SK-MEL-5 (cell line): Measurements from ENCODE around the gene SPRYD4. TPM values are rescaled to one million over a fixed set of nuclear protein-coding genes. Genes with fewer than 3 reads are reported as not detected.
"Not testable (repeated sequence)": the region's sequence is repeated elsewhere in the genome, so short reads cannot be mapped to it uniquely, and the experiment has no call there.

Experiments used
- DNase-seq: peaks from one replicate; pipeline ENCODE4 v3.0.0-alpha.2; 2016; ENCODE audit warnings: low read depth, low spot score
- in situ Hi-C: cut with HindIII; loops from 2 replicates; pipeline ENCODE4 v1.10.0; 2016; ENCODE audit warnings: low sequenced_read_pairs, high pct_unique_total_duplicates, low pct_unique_long_range_greater_than_20kb
- total RNA-seq: library from RNA; depleted of rRNA; stranded (reverse); fragments of >200 nt; shearing (Covaris generic); gene quantifications from 2 replicates; pipeline ENCODE4 v1.2.3, GENCODE V29; 2014

Gene SPRYD4
- total RNA-seq, 1 experiment from 2014 or later = 4.5 TPM

DNA sequence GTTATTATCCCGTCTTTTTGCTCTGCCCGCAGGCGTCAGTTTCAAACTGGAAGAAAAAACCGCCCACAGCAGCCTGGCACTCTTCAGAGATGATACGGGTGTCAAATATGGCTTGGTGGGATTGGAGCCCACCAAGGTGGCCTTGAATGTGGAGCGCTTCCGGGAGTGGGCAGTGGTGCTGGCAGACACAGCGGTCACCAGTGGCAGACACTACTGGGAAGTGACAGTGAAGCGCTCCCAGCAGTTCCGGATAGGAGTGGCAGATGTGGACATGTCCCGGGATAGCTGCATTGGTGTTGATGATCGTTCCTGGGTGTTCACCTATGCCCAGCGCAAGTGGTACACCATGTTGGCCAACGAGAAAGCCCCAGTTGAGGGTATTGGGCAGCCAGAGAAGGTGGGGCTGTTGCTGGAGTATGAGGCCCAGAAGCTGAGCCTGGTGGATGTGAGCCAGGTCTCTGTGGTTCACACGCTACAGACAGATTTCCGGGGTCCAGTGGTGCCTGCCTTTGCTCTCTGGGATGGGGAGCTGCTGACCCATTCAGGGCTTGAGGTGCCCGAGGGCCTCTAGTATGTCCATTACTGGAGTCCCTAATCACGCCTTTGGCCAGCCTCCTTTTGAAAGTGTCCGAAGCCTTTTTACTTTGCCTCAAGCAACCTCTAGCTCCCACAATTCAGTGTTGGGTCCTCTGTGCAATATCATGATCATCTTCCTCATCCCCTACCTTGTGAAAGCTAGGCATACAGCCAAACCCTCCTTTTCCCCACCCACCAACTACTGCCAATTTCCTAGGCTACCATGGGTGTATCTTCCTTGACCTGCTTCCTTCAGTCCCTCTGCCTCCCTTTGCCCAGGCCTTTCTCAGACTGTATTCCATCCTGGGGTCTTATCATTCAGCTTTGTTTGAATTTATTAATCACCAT is 891 bp downstream of the SPRYD4 start:
- DNase-seq = no peak
- in situ Hi-C loops = no loop called here

DNA sequence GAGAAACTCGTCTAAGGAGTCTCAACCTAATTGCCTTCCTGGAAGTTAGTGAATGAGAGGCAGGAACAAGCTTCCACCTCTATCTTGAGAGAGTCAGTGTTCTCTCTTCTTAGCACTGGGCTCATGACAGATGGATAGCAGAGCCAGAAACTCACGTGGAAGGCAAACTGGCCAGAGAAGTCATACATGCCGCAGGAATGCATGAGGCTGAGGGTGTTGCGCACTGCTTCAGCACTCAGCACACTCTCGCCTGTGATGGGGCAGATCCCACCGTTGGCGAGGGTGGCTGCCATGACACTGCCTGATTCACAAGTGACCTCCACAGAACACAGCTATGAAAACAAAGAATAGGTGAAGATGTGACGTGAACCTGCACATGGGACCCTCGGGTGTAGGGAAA is 6.0 kb downstream of the SPRYD4 start:
- in situ Hi-C loops = no loop called here
- no peak for DNase-seq

- in situ Hi-C loops = no loop called here
Measured at GRCh38 chr12:56476143-56476542, 7.8 kb downstream of the SPRYD4 start.

DNA sequence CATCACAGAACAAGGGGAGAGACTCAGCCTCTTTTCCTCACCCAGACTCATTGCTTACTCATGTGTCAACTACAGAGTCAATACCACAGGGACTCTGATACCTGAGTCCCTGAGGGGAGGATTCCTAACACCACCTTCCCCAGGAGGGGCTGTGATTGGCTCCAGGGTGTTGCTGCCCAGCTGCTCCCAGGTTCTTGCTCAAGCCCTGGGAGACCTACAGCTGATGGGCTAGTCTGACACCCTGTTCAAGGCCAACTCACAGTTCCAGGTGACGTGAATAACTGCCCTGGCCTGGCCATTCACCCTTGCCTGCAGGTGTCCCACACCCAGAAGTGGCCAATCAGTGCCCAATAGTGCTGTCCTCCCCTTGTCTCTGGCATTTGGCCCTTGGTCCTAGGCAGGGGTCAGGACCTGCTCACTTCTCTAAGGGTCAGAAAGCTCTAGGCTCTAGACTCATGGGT is 8.6 kb downstream of the SPRYD4 start:
- in situ Hi-C loops = no loop called here
- no peak for DNase-seq

More at GRCh38 chr12:56476143-56476542, 7.8 kb downstream of the SPRYD4 start:
- no peak for DNase-seq

DNA sequence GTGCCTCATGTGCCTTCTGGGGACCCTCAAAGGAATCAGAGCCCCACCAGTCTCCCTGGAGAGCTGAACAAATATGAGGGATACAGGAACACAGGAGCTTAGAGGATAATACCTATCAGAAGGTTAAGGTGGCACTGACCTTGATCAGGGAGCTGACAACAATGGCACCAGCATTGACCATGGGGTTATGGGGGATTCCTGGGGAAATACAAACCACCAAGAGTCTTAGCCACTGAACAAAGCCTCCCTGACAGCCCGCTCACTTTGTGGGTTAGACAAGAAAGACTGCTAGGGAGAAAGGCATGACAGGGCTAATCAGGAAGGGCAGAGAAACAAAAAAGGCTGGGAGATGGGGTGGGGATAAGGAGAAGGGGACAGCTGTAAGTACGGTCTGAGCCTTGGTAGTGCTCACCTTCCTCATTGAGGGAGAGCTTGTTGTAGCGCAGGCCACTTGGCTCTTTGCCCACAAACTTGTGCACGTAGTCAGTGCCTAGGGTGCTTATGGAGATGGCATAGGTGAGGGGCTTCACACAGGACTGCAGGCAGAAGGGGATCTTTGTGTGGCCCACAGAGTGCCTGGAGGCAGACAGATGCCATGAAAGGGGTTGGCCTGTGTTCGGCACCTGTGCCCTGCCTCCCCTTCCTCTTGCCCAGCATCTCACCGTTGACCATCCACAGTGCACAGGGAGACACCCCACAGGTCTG is 9.3 kb downstream of the SPRYD4 start:
- no peak for DNase-seq
- in situ Hi-C loops = no loop called here

DNA sequence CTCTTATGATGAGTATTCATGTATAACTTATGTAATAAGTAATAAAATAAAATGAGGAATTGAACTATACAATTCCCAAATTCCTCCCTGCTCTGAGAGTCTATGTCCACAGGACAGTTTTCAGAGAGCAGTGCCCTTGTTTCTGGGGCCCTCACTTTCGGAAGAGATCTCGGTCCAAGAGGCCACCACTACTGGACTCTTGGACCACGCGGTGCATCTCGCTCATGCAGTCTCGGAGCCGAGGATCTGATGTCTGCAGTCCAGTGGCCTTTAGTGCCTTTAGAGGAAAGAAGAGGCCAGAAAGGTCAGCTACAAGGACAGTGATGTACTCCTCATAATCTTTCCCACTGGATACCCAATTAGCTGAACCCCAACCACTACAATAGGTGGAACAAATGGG is 11.2 kb downstream of the SPRYD4 start:
- in situ Hi-C loops = no loop called here
- DNase-seq = no peak

DNA sequence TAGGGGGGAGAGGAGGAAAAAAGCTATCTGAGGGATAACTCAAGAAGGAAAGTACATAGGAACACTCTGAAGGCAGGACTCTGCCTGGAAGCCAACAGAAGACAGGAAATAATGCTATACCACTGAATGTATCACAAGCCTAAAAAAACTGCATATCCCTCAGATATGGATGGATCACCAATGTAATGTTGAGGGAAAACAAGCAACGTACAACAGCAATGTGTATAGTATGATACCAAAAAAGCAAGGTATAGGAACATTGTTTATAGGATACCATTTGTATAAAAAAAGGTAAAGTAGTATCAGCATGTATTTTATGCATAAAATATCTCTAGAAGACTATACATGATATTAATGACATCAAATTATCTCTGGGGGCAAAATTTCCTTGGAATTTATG is 16.2 kb downstream of the SPRYD4 start:
- no peak for DNase-seq
- in situ Hi-C loops = no loop called here

- in situ Hi-C loops = no loop called here
- DNase-seq = no peak
Measured at GRCh38 chr12:56486694-56487093, 18.3 kb downstream of the SPRYD4 start.

GRCh38 chr12:56487448-56488040 is 19.2 kb downstream of the SPRYD4 start:
- in situ Hi-C loops = no loop called here
- DNase-seq = no peak

- DNase-seq = no peak
- in situ Hi-C loops = no loop called here
Measured at GRCh38 chr12:56488041-56488955, 19.9 kb downstream of the SPRYD4 start, which contains the start of gene GLS2. Gene GLS2 (minus strand): TSS chr12:56488161. CDS start chr12:56488118, 43 bp downstream.

DNA sequence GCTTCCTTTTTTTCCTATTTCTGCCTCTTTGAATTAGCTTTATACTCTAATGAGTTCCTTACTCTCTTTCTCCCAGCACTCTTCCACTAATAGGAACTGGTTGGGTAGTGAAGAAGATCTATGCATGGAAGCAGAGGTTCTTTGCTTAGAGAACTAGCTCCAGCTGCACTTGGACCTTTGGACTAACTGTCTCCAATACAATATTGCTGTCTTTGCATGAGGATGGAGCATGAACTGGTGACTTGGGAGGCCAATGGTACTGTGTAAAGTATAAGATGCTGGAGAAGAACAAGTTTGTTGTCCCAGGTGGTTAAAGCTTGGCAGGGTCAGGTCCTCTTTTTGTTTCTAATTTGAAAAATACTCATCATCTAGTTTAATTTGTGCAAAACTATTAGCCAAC is 22.0 kb downstream of the SPRYD4 start:
- in situ Hi-C loops = no loop called here
- DNase-seq = no peak

DNA sequence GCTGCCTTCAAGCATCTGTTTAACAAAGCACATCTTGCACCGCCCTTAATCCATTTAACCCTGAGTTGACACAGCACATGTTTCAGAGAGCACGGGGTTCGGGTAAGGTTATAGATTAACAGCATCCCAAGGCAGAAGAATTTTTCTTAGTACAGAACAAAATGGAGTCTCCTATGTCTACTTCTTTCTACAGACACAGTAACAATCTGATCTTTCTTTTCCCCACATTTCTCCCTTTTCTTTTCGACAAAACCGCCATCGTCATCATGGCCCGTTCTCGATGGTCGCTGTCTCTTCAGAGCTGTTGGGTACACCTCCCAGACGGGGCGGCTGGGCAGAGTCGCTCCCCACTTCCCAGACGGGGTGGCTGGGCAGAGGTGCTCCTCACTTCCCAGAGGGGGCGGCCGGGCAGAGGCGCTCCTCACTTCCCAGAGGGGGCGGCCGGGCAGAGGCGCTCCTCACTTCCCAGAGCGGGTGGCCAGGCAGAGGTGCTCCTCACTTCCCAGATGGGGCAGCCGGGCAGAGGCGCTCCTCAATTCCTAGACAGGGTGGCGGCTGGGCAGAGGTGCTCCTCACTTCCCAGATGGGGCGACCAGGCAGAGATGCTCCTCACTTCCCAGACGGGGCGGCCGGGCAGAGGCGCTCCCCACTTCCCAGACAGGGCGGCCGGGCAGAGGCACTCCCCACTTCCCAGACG is 25.2 kb downstream of the SPRYD4 start:
- DNase-seq, in situ Hi-C loops: not testable (repeated sequence)

DNA sequence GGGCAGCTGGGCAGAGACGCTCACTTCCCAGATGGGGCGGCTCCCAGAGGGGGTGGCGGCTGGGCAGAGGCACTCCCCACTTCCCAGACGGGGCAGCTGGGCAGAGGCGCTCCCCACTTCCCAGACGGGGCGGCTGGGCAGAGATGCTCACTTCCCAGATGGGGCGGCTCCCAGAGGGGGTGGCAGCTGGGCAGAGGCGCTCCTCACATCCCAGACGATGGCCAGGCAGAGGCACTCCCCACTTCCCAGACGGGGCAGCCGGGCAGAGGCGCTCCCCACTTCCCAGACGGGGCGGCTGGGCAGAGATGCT is 25.7 kb downstream of the SPRYD4 start:
- DNase-seq, in situ Hi-C loops: not testable (repeated sequence)

- DNase-seq, in situ Hi-C loops: not testable (repeated sequence)
Measured at GRCh38 chr12:56494481-56494880, 26.1 kb downstream of the SPRYD4 start.

DNA sequence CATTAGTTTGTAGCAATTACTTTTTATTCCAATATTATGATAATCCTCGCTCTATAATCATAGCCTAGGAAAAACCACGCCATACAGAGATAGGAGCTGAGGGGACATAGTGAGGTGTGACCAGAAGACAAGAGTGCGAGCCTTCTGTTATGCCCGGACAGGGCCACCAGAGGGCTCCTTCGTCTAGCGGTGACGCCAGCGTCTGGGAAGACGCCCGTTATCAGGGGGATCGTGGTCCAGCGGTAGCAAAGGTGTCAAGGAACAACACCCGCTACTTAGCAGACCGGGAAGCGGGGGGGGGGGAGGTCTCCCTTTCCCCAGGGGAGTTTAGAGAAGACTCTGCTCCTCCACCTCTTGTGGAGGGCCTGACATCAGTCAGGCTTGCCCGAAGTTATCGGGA is 28.3 kb downstream of the SPRYD4 start:
- in situ Hi-C loops = not testable (repeated sequence)
- peak; percentile 36 for DNase-seq

DNA sequence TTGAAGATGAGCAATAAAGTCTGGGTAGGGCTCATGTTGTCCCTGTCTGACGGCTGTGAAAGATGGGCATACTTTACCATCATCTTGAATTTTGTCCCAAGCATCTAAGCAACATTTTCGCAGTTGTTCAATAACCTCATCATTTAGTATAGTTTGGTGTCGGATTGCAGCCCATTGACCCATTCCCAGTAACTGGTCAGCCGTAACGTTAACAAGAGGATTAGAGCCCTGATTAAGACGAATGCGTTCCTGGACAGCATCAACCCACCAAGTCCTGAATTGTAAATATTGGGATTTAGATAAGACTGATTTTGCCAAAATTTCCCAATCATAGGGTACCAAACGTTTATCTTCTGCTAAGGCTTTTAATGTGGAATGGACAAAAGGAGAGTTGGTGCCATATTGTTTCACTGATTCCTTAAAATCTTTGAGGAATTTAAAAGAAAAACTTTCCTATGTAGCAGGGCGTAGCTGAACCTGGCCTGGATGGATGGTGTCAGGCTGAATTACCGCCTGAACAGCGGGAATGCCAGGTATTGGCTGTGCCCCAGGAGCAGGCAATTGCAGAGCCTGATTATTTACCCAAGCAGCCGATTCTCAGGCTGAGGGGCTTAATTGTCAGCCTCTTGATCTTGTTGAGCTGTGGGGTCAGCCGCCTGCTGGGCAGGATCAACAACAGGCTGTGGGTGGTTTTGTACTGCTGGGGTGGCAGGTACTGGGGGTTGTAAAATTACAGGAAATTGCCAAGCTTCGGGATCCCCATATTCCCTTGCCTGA is 29.9 kb downstream of the SPRYD4 start:
- in situ Hi-C loops, DNase-seq: not testable (repeated sequence)
